Measurements from ENCODE around the gene MAP3K4. TPM values are rescaled to one million over a fixed set of nuclear protein-coding genes. Genes with fewer than 3 reads are reported as not detected.
"Not testable (repeated sequence)": the region's sequence is repeated elsewhere in the genome, so short reads cannot be mapped to it uniquely, and the experiment has no call there.

The MAP3K4 gene
- total RNA-seq, 2 experiments from 2014 or later: 32.8 to 38.1 TPM

- H3K9me3 Mint-ChIP-seq: no peaks in the 10 kb centered on the region
- no peak for DNase-seq
- H3K36me3 Mint-ChIP-seq: no peaks in the 10 kb centered on the region
- H3K4me1 Mint-ChIP-seq: no peaks in the 10 kb centered on the region
- H3K27ac Mint-ChIP-seq: no peak overlapping the region
- no peak overlapping the region for H3K4me3 Mint-ChIP-seq
- H3K27me3 Mint-ChIP-seq: no peaks in the 10 kb centered on the region
Measured at GRCh38 chr6:160962835-160963623, 28.5 kb upstream of the MAP3K4 start.

DNA sequence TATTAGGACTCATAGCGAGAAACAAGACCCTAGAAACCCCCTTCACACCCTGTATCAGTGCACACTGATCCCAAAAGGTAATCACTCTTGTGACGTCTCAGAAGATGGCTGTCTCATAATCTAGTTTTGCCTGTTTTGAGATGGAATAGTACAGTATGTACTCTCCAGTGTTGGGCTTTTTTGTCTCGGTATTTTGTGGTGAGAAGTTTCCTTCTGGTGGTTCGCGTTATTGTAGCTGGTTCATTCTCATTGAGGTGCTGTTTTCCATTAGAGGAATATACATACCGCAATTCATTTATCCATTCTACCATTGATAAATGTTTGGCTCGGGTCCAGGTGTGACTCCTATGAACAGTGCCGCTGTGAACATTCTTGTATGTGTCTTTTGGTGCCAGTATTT lies 27.9 kb upstream of the MAP3K4 start:
- H3K9me3 Mint-ChIP-seq: no peaks in the 10 kb centered on the region
- H3K27ac Mint-ChIP-seq: no peak overlapping the region

GRCh38 chr6:160965893-160966292 lies 25.7 kb upstream of the MAP3K4 start:
- Mint-ChIP-seq H3K27me3 (peaks cover 11% of the 10 kb centered on the region), H3K9me3 (no peaks in the 10 kb centered on the region), H3K4me1 (no peaks in the 10 kb centered on the region), H3K27ac (no peak overlapping the region), H3K36me3 (no peaks in the 10 kb centered on the region), H3K4me3 (no peak overlapping the region)
- DNase-seq: no peak

More for the DNA sequence above, 27.9 kb upstream of the MAP3K4 start:
- Mint-ChIP-seq H3K36me3 (no peaks in the 10 kb centered on the region), H3K27me3 (no peaks in the 10 kb centered on the region), H3K4me3 (no peak overlapping the region), H3K4me1 (no peaks in the 10 kb centered on the region)
- DNase-seq: no peak

DNA sequence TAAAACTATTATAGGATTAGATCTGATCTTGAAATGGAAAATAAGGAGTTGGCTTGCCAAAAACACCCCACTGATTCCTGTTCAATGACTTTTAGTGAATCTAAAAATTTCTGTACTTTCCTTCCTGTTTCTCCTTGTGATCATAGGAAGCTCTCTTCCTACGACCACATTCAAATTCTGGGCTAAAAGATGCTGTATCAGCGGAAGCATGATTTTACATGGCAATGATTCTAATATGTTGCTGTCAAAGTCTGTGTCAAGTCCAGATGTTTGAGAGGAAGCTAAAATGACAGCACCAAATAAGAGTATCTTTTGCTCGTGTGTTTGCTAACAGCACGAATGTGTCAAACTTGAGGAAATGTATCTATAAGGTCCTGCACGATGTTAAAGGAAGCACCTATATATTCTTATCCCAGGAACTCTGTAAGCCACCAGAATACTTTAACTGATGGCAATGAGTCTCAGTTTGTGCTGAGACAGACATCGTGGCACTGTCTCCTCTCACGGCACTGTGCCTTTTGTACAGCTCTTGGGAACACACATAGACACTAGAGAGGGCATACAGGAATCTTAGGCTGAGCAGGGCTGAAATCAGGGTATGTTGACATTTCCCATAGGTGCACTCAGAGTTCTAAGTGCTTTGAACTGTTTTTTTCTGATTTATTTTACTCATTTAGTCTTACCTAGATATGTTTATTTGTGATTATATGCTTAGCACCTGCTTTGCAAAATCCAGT lies 24.9 kb upstream of the MAP3K4 start:
- H3K36me3 Mint-ChIP-seq: no peaks in the 10 kb centered on the region
- H3K4me3 Mint-ChIP-seq: no peak overlapping the region
- H3K4me1 Mint-ChIP-seq: no peaks in the 10 kb centered on the region
- no peak overlapping the region for H3K27ac Mint-ChIP-seq
- H3K27me3 Mint-ChIP-seq: peaks cover 11% of the 10 kb centered on the region
- no peak for DNase-seq
- H3K9me3 Mint-ChIP-seq: no peaks in the 10 kb centered on the region

- no peaks in the 10 kb centered on the region for H3K36me3 Mint-ChIP-seq
- H3K27me3 Mint-ChIP-seq: peaks cover 11% of the 10 kb centered on the region
- H3K27ac Mint-ChIP-seq: no peak overlapping the region
- H3K4me3 Mint-ChIP-seq: no peak overlapping the region
- no peaks in the 10 kb centered on the region for H3K9me3 Mint-ChIP-seq
- DNase-seq: no peak
- H3K4me1 Mint-ChIP-seq: no peaks in the 10 kb centered on the region
Measured at GRCh38 chr6:160967351-160967750, 24.2 kb upstream of the MAP3K4 start.

DNA sequence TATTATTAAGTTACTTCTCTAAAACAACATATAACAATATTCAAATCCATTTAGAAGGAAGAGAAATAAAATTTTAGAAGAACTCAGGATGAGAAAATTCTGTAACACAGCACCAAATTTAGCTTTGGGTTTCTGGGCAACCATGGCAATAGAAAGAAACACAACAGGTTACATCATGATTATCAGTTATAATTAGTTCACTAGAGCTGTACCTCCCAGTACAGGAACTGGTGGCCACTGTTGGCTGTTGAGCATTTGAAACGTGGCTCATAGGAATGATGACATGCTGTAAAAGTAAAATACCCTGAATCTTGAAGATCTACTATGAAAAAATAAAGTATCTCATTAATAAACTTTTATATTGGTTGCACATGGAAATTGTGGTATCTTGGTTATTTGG lies 23.7 kb upstream of the MAP3K4 start:
- H3K4me1 Mint-ChIP-seq: no peaks in the 10 kb centered on the region
- no peaks in the 10 kb centered on the region for H3K9me3 Mint-ChIP-seq
- no peak overlapping the region for H3K4me3 Mint-ChIP-seq
- no peaks in the 10 kb centered on the region for H3K36me3 Mint-ChIP-seq
- DNase-seq: no peak
- no peak overlapping the region for H3K27ac Mint-ChIP-seq
- H3K27me3 Mint-ChIP-seq: peaks cover 12% of the 10 kb centered on the region

GRCh38 chr6:160971171-160971570 lies 20.4 kb upstream of the MAP3K4 start:
- Mint-ChIP-seq H3K4me1 (no peaks in the 10 kb centered on the region), H3K36me3 (no peaks in the 10 kb centered on the region), H3K27me3 (peaks cover 19% of the 10 kb centered on the region), H3K9me3 (no peaks in the 10 kb centered on the region), H3K27ac (no peak overlapping the region), H3K4me3 (no peak overlapping the region)
- no peak for DNase-seq

- Mint-ChIP-seq H3K36me3 (no peaks in the 10 kb centered on the region), H3K9me3 (no peaks in the 10 kb centered on the region), H3K4me3 (no peak overlapping the region), H3K4me1 (no peaks in the 10 kb centered on the region), H3K27me3 (peaks cover 19% of the 10 kb centered on the region), H3K27ac (no peak overlapping the region)
- no peak for DNase-seq
Measured at GRCh38 chr6:160972111-160972510, 19.5 kb upstream of the MAP3K4 start.

GRCh38 chr6:160972594-160972993 lies 19.0 kb upstream of the MAP3K4 start:
- not testable (repeated sequence) for H3K4me1 Mint-ChIP-seq

GRCh38 chr6:160973311-160974250 lies 18.0 kb upstream of the MAP3K4 start:
- no peak overlapping the region for H3K27ac Mint-ChIP-seq
- DNase-seq: no peak
- no peaks in the 10 kb centered on the region for H3K4me1 Mint-ChIP-seq
- H3K9me3 Mint-ChIP-seq: no peaks in the 10 kb centered on the region
- H3K4me3 Mint-ChIP-seq: no peak overlapping the region
- H3K27me3 Mint-ChIP-seq: peaks cover 19% of the 10 kb centered on the region
- H3K36me3 Mint-ChIP-seq: no peaks in the 10 kb centered on the region

More at GRCh38 chr6:160972594-160972993, 19.0 kb upstream of the MAP3K4 start:
- peaks cover 19% of the 10 kb centered on the region for H3K27me3 Mint-ChIP-seq
- H3K27ac Mint-ChIP-seq, H3K36me3 Mint-ChIP-seq, DNase-seq, H3K9me3 Mint-ChIP-seq, H3K4me3 Mint-ChIP-seq: not testable (repeated sequence)

DNA sequence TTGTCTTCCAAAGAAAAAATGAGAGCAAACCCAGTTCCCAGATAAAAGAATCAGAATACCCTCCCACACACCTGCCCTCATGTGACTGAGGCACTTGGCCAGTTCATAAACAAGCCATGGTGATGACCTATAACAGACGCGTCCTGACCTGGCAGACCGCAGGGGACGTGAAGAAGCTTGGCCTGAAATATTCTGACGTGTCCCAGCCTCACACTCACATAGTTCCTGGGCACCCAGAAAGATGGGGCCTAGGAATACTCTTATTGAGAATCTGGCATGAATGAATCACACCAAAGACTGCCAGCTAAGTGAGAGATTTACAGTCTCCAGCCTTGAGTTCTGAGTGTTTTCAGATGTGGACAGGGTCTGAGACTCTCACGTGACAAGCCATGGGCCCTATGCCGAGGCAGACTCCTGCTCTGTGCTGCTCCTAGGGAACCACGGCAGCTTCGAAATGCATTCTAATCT lies 17.2 kb upstream of the MAP3K4 start:
- no peak for DNase-seq
- Mint-ChIP-seq H3K27me3 (peaks cover 18% of the 10 kb centered on the region), H3K9me3 (no peaks in the 10 kb centered on the region), H3K36me3 (no peaks in the 10 kb centered on the region), H3K4me3 (no peak overlapping the region), H3K4me1 (no peaks in the 10 kb centered on the region), H3K27ac (no peak overlapping the region)

GRCh38 chr6:160975162-160975561 lies 16.4 kb upstream of the MAP3K4 start:
- Mint-ChIP-seq H3K27ac (no peak overlapping the region), H3K9me3 (no peaks in the 10 kb centered on the region), H3K4me3 (no peak overlapping the region), H3K4me1 (no peaks in the 10 kb centered on the region), H3K27me3 (peaks cover 12% of the 10 kb centered on the region), H3K36me3 (no peaks in the 10 kb centered on the region)
- no peak for DNase-seq

DNA sequence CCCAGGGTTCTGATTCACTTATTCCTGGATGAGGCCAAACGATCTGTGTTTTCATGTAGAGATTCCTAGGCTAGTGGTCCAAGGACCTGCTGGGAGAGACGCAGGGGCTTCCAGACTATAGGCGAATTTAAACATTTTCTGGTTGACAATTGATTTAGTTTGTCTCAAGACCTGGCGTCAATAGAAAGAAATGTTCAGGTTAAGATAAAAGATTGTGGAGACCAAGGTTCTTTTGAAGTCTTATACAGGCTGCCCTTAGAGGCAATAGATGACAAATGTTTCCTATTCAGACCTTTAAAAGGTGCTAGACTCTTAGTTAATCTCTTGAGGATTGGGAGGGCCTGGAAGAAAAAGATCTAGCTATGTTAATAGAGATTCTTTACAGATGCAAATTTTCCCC lies 15.6 kb upstream of the MAP3K4 start:
- H3K27ac Mint-ChIP-seq, H3K27me3 Mint-ChIP-seq, H3K4me1 Mint-ChIP-seq, DNase-seq, H3K36me3 Mint-ChIP-seq, H3K9me3 Mint-ChIP-seq, H3K4me3 Mint-ChIP-seq: not testable (repeated sequence)

DNA sequence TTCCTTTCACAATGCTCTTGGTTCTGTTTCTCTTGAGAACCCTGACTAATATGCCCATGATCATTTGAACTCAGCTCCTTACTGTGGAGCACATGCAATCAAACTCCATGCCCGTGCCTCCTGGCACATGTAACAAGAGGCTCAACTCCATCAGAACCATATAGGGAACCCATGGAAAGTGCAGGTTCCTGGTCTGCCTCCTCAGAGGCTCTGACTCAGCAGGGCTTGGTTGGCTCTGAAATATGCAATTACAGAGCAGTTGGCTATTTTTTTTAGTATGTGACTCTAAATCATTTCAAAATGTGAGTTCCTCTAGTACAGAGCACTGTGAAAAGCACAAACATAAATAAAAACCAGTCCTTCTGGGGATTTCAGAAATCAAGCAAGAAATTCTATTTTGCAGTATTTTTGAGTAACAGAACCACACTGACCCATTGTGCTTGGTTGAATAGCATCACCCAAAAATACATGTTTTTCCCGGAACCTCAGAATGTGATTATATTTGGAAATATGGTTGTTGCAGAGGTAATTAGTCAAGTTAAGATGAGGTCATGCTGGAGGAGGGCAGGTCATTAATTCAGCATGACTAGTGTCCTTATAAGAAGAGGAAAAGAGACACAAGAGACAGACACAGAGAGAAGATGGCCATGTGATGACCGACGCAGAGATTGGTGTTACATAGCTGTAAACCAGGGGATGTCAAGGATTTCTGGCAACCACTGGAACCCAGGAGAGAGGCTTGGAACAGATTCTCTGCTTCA lies 13.2 kb upstream of the MAP3K4 start:
- Mint-ChIP-seq H3K4me1 (no peaks in the 10 kb centered on the region), H3K9me3 (peaks cover 6% of the 10 kb centered on the region), H3K36me3 (no peaks in the 10 kb centered on the region), H3K4me3 (no peak overlapping the region), H3K27ac (no peak overlapping the region), H3K27me3 (peaks cover 2% of the 10 kb centered on the region)
- no peak for DNase-seq

Data from activated naive CD8-positive, alpha-beta T cell treated with anti-CD3 and anti-CD28 coated beads for 36 hours (primary cell).